WERI-Rb-1 (cell line): ENCODE results near the gene RAB43.

ENCODE experiments used
- DNase-seq: peaks from one replicate; pipeline ENCODE4 v3.0.0-alpha.2; 2020
- H3K27ac ChIP-seq: fragments of 250-450 bp; sonication (Bioruptor Pico); 2 replicates; pipeline ENCODE4 v1.5.1; 2020; ENCODE audit warnings: mild to moderate bottlenecking, moderate library complexity
- H3K27me3 ChIP-seq: fragments of 250-450 bp; sonication (Bioruptor Pico); 2 replicates; pipeline ENCODE4 v1.5.1; 2021; ENCODE audit warnings: mild to moderate bottlenecking, low read depth, moderate library complexity; ENCODE audit not compliant: insufficient read depth, severe bottlenecking
- H3K36me3 ChIP-seq: fragments of 250-450 bp; sonication (Bioruptor Pico); 2 replicates; pipeline ENCODE4 v1.5.1; 2020; ENCODE audit warnings: mild to moderate bottlenecking, moderate library complexity
- H3K4me3 ChIP-seq: 2 replicates; pipeline ENCODE4 v1.5.1; 2011; ENCODE audit warnings: low read depth, mild to moderate bottlenecking, control low read depth, low read length
- H3K9me3 ChIP-seq: fragments of 250-450 bp; sonication (Bioruptor Pico); 2 replicates; pipeline ENCODE4 v1.5.1; 2021; ENCODE audit warnings: mild to moderate bottlenecking, moderate library complexity; ENCODE audit not compliant: severe bottlenecking
- CTCF ChIP-seq: IDR thresholded peaks from 2 replicates; pipeline ENCODE4 v1.5.1; 2011; ENCODE audit warnings: low read depth, mild to moderate bottlenecking, control low read depth, inconsistent platforms, low read length

RAB43 gene

GRCh38 chr3:129060276-129061022 lies 61.2 kb downstream of the RAB43 start, which contains the start of gene GP9:
Gene GP9 (plus strand): TSS chr3:129060779. CDS start chr3:129061740, 961 bp downstream.
- no peak for TF ChIP-seq CTCF
- no peaks in the 10 kb centered on the region for H3K27me3 ChIP-seq
- H3K9me3 ChIP-seq = no peaks in the 10 kb centered on the region
- no peaks in the 10 kb centered on the region for H3K36me3 ChIP-seq
- no peak within 1 kb of the TSS for H3K4me3 ChIP-seq
- no peak within 1 kb of the TSS for H3K27ac ChIP-seq
- no peak for DNase-seq

GRCh38 chr3:129059311-129059958 lies 62.2 kb downstream of the RAB43 start:
- Histone ChIP-seq H3K27me3 (no peaks in the 10 kb centered on the region), H3K36me3 (no peaks in the 10 kb centered on the region), H3K9me3 (no peaks in the 10 kb centered on the region), H3K4me3 (no peak overlapping the region), H3K27ac (no peak overlapping the region)
- TF ChIP-seq CTCF = no peak
- DNase-seq = no peak

- Histone ChIP-seq H3K4me3 (no peak overlapping the region), H3K36me3 (no peaks in the 10 kb centered on the region), H3K9me3 (no peaks in the 10 kb centered on the region), H3K27ac (no peak overlapping the region), H3K27me3 (no peaks in the 10 kb centered on the region)
- no peak for DNase-seq
- no peak for TF ChIP-seq CTCF
Measured at GRCh38 chr3:129058441-129059200, 63.0 kb downstream of the RAB43 start.

GRCh38 chr3:129057249-129057648 lies 64.4 kb downstream of the RAB43 start:
- no peak overlapping the region for H3K4me3 ChIP-seq
- no peaks in the 10 kb centered on the region for H3K9me3 ChIP-seq
- no peak overlapping the region for H3K27ac ChIP-seq
- no peaks in the 10 kb centered on the region for H3K36me3 ChIP-seq
- no peak for DNase-seq
- no peak for TF ChIP-seq CTCF
- no peaks in the 10 kb centered on the region for H3K27me3 ChIP-seq

- no peaks in the 10 kb centered on the region for H3K9me3 ChIP-seq
- H3K27me3 ChIP-seq = no peaks in the 10 kb centered on the region
- TF ChIP-seq CTCF = no peak
- H3K27ac ChIP-seq = no peak overlapping the region
- H3K36me3 ChIP-seq = no peaks in the 10 kb centered on the region
- no peak overlapping the region for H3K4me3 ChIP-seq
- DNase-seq = no peak
Measured at GRCh38 chr3:129056451-129057173, 65.0 kb downstream of the RAB43 start.
